ENCODE results near the gene SSBP3.

The SSBP3 gene

DNA sequence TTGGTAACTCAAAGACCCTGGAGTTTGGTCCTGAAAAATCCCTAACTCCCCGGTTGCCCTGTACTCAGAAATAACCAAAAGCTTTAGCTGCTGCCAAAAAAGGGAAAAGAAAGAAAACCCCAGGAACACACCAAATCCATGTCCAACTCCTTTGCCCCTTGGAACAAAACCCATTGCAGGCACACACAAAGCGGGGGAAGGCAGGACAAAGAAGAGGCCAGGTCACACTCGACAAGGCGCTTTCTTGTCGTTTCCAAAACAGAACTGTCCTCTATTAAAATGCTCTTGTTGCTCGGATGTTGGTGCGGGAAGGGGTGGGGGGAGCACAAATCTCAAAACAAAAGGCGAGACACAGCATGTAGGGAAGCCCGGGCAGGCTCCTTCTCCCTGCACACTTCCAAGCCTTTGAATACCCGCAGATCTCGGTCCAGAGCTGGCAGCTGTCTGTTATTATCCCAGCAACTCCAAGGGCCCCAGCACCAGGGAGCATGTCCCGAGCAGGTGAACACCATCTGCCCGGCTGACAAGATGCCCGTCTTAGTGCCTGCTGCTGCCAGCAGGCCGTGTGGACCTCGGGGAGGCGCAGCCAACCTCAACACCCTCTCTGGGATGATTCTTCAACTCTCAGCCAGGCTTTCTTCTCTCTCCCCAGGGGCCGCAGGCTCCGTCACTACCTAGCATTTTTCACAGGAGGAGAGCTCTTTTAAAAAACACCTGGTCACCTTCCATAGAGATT, 96.4 kb downstream of the SSBP3 start:
- no peak for FAIRE-seq
- DNase-seq (ENCODE audit: low spot score), result no peak

DNA sequence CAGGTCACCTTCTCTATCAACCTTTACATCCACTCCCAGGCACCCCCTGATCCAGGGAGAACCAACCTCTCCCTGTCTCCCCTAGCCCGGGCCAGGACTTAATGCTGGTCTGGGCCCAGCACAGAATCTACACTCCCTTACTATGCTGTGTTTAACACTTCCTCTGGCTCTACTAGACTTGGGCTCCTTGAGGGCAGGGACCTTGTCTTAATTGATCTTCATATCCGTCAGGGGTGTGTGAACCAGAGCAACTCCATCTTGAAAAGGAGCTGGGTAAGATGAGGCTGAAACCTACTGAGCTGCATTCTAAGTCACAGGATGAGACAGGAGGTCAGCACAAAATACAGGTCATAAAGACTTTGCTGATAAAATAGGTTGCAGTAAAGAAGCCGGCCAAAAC, 98.9 kb downstream of the SSBP3 start:
- FAIRE-seq (no peak), DNase-seq (ENCODE audit: low spot score) (no peak)

DNA sequence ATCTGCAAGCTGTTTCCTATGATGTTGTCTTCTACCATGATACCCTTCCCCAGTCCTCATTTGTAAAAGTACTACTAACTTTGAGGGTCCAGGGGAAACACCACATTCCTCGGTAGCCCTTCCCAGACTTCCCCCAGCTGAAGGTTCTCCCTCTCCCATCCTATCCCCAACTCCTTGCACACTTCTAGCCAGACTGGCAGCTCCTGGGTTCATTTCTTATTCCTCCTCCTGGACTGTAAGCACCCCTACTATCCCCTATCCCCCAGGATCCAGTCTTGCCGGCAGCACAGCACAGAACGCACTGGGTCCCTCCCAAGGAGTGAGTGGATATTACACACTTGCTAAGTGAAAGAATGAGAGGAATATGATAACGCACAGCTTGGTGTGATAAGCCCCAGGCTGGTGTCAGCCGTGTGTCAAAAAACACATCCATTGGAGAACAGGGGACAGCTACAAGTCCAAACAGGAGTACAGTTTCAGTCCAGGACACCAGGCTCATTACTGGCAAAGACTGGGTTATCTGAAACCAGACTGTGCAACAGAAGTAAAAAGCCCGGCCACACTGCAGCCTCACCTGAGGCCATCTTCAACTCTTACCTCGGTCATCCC, 100.2 kb downstream of the SSBP3 start:
- FAIRE-seq, result no peak
- no peak for DNase-seq (ENCODE audit: low spot score)

DNA sequence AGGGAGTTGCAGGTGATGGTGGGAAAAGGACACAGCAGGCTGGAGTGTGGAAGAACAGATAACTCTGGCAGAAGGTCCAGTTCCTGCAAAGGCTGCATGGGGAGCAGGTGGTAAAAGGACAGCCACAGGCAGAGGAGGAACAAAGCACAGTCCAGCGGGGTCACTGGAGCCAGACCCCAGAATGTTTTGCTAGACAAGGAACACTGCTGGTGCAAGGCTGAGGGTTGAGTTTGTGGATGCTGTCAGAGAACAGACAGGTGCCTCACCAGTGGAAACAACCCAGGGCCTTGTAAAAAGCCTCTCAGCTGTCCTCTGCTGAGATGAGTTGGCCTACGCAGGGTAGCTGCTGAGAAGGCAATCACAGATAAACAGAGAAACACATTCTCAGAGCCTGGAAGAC, 101.7 kb downstream of the SSBP3 start:
- no peak for DNase-seq (ENCODE audit: low spot score)
- FAIRE-seq, result no peak

DNA sequence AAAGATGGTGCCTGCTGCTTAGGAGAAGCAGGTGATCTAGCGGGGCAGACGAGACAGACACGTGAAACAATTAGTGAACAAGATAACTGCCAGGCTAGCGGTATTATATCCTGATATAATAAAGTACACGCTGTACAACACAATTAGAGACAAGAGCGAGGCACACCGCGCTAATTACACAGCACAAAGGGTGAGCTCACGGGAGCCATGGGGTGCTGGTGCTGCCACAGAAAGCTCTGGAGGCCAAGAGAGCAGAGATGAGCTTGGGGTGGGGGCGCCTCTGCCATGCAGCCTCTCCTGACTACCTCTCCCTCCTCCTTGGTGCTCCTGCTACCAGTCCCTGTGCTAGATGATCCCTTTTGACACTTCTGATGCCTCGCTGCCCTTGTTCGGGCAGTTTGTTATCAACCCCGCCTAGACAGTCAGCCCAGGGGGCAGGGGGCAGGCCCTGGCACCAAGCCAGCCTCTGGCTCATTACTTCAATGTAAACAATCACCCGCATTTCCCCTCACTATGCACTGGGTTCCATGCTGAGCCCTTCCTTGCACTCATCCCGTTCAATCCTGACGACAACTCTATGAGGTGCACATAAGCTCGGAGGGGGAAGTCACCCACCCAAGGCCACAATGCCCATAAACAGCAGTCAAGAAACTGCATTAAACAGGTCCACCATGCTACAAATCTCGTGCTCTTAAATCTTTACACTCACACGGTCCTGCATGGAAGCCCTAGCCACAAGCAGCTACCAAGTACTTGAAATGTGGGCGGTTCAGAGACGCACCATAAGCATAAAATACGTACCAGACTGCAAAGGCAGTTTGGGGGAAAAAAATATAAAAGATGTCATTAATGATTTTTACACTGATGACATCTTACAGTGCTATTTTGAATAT, 103.0 kb downstream of the SSBP3 start:
- no peak for FAIRE-seq
- DNase-seq (ENCODE audit: low spot score), result no peak

DNA sequence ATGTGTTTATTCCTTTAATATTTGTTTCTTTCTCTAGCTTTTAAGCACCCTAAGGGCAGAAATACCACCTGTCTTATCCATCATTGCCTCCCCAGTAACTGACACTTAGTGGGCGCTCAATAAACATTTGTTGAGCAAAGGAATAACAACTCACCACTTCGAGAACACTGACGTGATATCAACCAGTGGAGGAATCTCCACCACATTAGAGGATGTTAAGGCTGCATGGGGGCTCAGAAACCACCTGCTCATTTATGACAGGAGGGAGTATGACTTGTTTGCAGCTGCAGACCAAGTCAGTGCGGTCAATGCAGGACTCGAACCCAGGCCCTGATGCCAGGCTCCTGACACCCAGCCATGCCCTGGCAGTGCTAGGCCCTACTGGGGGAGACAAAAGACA, 103.6 kb downstream of the SSBP3 start:
- no peak for FAIRE-seq
- DNase-seq (ENCODE audit: low spot score), result no peak

DNA sequence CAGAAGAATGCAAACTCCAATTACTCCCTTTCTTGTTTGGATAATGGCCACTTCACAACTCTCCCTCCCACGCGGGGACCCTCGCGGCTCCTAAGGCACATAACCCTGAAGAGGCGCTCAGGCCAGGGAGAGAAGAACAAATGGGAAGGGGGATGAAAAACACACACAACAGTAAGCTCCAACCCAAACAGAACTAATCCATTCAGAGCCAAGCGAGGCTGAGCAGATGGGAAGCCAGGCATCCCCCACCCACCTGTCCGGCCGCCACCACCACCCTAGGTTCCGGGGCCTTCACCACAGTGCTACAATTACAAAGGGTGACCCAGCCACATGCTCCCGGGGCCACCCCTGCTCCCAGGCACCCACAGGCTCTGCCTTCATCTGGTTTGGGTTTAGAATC, 104.7 kb downstream of the SSBP3 start:
- DNase-seq (ENCODE audit: low spot score), result no peak
- no peak for FAIRE-seq

DNA sequence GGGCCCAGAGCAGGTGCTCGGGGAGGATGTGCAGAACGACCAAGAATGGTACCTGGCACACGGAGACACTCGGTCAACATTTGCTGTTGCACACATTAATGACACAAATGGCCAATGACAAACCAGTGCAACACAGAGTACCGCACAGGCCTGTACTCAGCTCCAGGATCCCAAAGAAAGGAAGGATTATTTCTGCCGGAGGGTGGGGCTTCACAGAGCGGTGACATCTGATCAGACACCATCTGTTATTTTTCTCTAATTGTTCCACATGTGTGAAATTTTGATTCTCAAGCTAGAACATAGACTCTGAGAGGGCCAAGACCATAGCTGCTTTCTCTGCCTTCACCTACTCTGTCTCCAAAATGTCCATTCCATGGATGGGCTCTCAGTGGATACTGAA, 105.8 kb downstream of the SSBP3 start:
- DNase-seq (ENCODE audit: low spot score) (no peak), FAIRE-seq (no peak)

DNA sequence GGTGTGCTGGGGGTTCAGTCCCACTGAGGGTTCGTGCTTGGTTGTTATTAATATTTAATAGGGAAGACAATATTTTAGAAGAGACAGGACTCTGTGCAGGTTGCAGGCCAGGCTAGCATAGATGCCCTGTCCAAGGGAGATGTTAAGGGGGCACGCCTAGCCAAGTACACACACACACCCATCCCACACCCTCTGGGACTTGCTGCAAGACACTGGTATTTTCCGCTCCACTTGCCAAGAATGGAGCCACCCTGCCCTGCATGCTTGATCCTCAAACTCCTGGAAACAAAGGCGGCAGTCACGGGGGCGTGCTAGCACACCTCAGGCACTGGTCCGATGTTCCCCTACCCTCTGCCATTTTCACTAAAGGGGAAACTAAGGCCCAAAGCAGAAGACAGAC, 107.2 kb downstream of the SSBP3 start:
- no peak for FAIRE-seq

DNA sequence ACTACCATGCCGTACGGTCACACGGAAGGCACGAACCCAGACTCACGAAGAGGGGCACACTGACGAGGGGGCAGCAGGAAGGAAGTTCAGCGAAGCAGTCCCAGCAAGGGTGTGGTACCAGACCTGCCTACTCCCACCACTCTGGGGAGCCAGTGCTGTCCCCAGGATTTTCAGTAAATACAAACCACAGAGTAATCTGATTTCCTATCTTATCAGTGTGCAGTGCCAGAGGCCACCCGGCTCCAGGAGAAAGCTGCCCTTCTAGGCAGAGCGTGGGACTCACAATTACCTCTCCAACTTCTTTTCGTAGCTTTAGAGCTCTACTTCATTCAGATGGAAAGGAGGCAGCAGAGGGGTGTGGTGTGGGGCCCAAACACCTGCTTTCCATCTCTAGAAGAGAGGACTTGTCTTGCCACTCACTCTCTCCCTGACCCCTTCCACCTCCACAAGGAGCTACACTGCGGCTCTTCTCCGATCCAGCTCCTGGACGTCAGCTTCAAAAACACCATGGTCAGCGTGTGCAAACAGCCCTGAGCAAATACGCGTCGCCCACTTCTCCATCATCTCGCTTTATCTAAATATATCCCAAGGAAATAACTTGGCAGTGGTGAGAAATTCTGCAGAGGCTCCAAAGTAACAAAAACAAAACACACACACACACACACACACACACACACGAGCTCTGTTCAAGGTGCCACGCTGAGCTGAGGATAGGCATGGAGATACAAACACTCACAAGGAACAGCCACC, 107.7 kb downstream of the SSBP3 start:
- DNase-seq (ENCODE audit: low spot score) (no peak), FAIRE-seq (no peak)

More for the DNA sequence above, 107.2 kb downstream of the SSBP3 start:
- no peak for DNase-seq (ENCODE audit: low spot score)

DNA sequence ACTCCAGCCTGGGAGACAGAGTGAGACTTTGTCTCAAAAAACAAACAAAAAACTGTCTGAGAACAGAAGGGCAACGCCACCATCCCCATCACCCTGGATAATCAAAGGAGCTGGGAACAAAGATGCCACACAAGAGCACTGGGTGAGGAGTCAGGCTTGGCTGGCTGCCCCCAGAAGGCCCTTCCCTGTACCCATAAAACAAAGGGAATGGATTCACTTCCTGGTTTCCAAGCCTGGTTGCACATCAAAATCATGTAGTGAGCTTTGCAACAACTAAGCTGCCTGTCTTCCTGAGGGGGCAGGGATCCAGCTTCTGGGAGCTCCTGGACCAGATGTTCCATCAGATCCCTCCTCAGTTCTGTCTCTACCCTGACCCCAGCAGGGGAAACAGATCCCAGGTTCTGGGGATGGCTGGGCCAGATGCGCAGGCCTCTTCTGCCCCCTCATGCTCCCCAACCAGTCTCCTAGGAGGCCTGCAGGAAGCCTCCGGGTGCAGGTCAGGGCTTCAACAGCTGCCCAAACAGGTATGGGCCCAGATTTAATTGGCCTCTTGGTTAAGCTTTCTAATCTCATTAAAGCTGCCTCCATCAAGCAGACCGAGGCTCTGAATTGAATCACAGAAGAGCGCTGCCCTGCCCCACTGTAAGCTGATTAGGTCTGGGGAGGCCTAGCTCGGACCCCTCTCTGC, 108.5 kb downstream of the SSBP3 start:
- no peak for FAIRE-seq
- no peak for DNase-seq (ENCODE audit: low spot score)

DNA sequence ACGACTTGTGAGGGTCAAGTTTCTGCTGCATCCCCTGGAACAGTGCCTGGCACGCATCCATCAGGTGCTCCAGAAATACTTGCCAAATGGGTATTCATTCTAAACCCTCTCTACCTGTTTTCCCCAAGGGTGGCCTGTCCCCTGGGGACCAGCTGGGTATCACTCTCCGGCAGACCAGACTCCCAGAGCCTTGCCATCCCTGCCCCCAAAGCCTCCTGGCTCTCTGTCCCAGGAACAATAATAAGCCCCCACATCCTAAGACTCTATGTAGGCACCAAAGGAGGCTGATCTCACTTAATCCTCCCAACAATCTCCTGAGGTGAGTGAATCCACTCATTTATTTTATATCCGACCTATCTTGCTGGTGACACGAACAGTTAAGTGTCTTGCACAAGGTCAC, 109.5 kb downstream of the SSBP3 start:
- DNase-seq (ENCODE audit: low spot score) (no peak), FAIRE-seq (no peak)

DNA sequence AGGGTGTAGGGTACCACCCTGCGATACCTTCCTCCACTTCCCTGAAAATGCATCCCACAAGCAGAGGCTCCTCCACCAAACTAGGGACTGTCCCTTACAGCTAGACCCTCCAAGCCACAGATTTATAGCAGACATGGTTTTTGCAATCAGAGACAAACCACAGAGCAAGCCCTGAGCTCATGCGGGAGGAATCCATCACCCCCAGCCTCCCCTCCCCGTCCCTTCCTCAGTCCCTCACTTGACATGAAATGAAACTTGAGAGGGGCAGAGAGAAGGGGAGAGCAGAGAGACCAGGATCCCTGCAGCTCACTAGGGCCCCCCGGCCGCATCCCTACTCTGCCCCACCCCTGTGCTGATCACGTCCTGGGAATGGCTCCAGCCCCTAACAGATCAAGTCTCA, 111.3 kb downstream of the SSBP3 start:
- FAIRE-seq, result no peak
- DNase-seq (ENCODE audit: low spot score), result peak; percentile 26

DNA sequence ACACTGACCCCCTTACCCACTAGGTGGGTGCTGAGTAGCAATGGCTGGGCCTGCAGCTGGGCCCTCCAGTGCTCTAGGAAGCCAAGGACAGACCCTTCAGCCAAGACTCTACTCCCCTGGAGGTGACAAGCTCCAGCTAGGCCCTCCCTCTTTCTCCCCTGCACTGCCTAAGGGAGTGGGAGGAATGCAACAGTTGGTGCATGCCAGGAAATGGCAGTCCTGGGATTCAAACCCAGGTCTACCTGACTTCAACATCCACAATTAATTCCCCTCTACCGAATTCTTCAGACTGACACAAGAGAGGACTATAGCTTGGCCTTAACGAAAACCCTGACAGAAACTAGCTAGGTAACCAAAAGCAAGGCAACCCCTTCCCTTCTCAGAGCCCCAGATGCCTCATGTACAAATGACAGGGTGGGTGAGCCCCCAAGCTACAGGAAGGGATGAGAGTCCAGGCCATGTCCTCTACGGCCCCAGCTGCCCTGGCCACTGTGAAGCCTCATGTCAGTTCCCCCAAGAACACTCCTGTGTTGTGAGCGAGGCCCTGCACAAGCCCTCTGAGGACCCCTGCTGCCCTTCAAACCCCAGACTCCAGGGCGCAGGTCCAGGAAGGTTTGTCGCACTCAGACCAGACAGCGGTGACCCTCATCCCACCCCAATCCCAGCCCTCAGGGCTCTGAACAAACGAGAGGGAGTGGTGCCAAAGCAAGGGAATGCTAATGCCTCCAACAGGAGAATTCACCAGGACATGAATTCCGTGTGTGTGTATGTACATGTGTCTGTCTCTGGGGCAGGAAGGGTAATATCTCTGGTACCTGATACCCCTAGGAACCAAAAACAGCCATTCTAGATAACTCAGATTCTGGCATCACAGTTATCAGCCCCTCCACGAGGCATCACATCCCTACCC, 113.9 kb downstream of the SSBP3 start:
- FAIRE-seq, result no peak

DNA sequence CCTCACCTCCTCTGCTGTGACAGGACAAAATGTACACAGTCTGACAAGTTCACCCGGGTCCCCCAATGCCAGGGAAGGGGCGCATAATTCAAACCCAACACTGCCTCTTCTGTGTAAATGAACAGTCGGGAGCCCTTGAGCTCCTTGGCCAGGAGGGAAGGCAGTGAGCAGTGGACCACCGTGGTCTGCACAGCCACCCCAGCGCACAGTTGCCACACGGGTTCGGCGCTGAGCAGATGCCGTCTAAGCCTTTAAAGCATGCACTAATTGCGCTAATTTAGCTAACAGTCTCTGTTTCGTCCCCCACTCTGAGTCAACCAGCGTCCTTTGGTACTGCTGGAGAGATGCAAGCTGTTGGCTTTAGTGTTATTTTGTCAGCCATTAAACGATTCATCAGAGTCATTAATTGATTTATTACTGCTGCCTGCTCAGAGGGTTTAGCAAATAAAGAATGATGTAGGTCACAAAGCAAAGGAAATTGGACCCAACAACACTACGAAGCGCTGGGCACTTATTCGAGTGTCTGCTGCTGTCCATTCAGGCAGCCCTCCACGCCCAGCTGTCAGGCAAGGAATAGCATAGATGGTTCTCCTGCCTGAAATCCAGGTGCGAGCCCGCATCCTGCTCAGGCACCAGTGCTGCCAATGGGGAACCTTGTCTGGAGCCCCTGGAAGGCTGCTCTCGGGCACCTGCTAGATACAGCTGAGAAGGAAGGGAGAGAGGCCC, 114.8 kb downstream of the SSBP3 start:
- no peak for DNase-seq (ENCODE audit: low spot score)

More for the DNA sequence above, 113.9 kb downstream of the SSBP3 start:
- no peak for DNase-seq (ENCODE audit: low spot score)

DNA sequence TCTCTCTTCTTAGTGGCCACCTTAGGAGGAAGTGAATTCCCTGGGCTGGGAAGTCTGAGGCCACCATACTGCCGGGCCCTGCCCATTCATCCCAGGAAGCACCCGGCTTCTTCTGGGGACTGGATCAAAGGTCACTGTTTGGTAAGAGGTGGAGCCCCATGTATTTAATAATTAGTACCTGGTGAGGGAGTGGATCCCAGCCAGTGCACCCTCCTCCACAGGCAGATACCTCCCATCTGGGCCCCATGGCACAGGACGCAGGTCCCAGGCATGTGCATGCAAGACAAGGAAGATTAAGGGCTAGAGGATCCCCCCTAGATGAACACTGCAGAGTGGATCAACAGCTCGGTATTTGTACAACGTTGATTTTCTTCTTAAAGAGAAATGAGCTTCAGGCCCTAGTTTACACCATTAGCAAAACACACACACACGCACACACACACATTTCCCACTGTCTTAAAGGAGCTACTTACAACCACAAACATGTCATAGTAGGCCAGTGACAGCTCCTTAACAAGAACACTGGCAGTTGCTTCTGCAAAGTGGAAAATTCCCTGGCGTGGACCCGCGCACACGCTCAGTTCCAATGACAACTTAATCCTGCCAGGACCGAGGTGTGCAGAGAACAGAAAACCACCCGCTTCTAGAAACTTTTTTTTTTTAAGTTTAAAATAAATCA, 115.5 kb downstream of the SSBP3 start:
- no peak for DNase-seq (ENCODE audit: low spot score)
- FAIRE-seq, result no peak

More for the DNA sequence above, 114.8 kb downstream of the SSBP3 start:
- FAIRE-seq, result no peak

DNA sequence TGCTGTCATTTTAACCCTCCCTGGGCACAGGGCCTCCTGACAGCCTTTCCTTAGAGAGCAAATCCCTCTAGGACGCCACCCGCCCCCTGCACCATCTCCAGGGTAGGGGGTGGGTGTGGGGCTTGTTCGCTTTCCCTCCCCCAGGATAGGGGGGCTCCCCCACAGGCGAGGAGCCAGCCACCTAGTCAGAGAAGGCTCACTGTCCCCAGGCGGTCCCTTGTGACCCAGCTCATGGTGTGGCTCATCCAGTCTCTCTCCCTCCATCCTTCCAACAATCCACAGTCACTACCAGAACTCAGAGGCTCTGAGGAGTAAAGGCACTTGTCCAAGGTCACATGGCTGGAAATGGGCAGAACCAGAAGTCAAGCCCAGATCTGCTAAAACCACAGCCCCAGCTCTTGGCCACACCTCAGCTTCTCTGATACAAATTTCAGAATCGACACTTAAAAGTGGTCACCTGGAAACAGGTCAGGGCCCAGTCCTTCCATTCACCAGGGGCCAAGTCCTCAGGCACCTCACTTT, 116.4 kb downstream of the SSBP3 start:
- DNase-seq (ENCODE audit: low spot score), result no peak
- FAIRE-seq, result no peak

DNA sequence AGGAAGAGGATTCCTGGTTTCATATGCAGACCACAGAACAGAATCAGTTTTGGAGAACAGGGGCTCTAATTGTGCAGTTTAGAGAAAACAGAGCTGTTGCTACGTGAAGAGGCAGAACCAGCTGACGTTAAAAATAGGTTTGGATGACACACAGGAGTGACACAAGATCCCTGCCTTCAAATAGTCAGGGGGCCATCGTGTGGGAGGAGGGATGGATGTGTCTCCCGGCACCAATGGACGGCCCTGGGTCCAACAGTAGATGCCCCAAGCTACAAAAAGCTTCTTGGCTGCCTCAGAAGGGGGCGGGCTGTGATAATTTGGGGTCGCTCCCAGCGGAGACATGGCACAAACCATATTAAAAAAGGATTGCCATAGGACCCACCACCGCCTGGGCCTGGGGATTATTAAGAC, 118.4 kb downstream of the SSBP3 start:
- DNase-seq (ENCODE audit: low spot score) (no peak), FAIRE-seq (no peak)
